Measurements from ENCODE around the gene ANKFN1. TPM values are rescaled to one million over a fixed set of nuclear protein-coding genes. Genes with fewer than 3 reads are reported as not detected.

ANKFN1 gene
- total RNA-seq, 1 donor from 2014 or later: 0.21 TPM

DNA sequence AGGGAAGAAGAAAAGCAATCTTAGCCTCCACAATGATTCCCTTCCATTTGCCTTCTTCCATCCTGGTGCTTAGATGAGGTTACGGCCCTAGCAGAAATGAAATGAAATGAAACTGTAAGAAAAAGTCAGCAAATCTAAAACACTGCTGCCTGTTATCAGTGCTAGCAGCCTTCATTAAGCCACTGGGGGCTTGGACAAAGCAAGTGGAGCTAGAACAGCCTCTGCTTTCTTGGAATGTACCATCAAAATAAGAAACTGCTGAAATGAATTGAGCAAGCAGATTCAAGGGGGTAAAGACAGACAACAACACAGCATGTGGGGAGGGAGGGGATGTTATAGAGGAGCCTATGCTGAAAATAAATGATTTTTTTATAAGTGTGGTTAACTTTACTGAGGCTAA is 5.1 kb downstream of the ANKFN1 start:
- no peak overlapping the region for H3K27ac Mint-ChIP-seq (ENCODE audit: unreplicated experiment)
- no peaks in the 10 kb centered on the region for H3K9me3 Mint-ChIP-seq
- H3K4me1 Mint-ChIP-seq: peaks cover 13% of the 10 kb centered on the region
- no peaks in the 10 kb centered on the region for H3K27me3 Mint-ChIP-seq (ENCODE audit: low read depth)
- no peaks in the 10 kb centered on the region for H3K36me3 Mint-ChIP-seq (ENCODE audit: low read depth)
- no peak for DNase-seq (ENCODE audit: low read depth, low spot score)
- TF ChIP-seq, protein P1, sequence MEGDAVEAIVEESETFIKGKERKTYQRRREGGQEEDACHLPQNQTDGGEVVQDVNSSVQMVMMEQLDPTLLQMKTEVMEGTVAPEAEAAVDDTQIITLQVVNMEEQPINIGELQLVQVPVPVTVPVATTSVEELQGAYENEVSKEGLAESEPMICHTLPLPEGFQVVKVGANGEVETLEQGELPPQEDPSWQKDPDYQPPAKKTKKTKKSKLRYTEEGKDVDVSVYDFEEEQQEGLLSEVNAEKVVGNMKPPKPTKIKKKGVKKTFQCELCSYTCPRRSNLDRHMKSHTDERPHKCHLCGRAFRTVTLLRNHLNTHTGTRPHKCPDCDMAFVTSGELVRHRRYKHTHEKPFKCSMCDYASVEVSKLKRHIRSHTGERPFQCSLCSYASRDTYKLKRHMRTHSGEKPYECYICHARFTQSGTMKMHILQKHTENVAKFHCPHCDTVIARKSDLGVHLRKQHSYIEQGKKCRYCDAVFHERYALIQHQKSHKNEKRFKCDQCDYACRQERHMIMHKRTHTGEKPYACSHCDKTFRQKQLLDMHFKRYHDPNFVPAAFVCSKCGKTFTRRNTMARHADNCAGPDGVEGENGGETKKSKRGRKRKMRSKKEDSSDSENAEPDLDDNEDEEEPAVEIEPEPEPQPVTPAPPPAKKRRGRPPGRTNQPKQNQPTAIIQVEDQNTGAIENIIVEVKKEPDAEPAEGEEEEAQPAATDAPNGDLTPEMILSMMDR (conservative IDR thresholded peaks at IDR 0.05): no peak
- no peak overlapping the region for H3K4me3 Mint-ChIP-seq

DNA sequence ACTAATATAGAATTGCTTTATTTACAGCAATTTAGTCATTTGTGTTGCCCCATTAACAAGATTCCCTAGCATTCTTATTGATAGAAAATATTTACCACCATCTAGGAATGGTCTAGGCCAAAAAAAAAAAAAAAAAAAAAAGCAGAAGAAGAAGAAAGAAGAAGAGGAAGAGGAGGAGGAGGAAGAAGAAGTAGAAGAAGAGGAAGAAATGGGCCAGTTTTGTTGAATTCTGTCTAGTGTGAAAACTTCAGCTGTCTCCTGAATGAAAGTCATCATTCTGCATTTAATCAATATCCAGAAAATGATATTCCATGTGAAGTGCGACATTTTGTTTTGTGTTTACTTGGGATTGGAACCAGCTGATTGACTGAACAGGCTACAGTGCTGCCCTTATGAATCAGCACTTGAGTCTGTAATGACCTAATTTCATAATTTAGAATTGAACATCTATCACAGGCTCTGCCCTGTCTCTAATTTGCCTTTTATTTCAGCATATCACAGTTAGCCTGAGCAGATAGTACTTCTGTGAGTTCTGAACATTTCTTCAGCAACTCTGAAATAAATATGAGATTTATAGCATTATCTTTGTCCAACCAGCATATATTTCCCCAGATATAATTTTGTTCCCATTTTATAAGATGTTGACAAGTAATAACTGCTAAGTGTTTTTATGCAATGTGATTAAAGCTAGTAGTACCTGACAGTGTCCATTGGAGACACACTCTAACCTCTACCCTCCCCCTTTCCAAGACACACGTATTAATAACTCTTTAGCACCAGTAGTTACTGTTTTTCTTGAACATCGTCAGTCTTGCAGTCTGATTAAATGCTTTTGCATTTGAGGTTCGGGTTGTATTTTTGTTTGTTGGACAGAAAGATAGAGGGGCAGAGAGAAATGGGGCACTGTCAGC is 5.9 kb downstream of the ANKFN1 start:
- TF ChIP-seq, protein P1 (conservative IDR thresholded peaks at IDR 0.05): no peak
- no peak overlapping the region for H3K27ac Mint-ChIP-seq (ENCODE audit: unreplicated experiment)
- DNase-seq (ENCODE audit: low read depth, low spot score): no peak
- H3K4me3 Mint-ChIP-seq: no peak overlapping the region
- no peaks in the 10 kb centered on the region for H3K27me3 Mint-ChIP-seq (ENCODE audit: low read depth)
- H3K4me1 Mint-ChIP-seq: peaks cover 6% of the 10 kb centered on the region
- no peaks in the 10 kb centered on the region for H3K36me3 Mint-ChIP-seq (ENCODE audit: low read depth)
- no peaks in the 10 kb centered on the region for H3K9me3 Mint-ChIP-seq

DNA sequence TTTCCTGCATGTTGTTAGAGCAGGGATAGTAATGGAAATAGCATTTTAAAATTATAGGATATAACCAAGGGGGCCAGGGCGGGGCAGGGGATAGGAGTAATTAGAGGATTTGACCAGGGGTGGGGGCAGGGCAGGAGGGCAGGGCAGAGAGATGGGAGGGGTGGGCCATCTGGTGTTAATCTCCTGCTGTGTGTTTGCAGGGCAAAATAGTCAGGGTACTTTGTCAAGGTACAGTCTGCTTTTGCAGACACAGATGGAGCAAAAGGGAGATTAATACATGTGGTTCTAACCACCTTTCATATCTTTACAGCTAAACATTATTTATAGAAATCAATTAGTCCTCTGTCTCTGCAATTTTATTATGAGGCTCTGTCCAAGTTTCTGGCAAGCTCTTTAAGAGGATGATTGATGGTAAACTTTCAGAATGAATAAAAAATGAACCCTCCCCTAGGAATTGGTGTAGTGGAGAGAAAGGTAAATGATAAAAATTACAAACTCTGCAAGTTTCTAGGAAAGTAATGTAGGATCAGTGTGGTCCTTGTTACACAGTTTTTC is 6.6 kb downstream of the ANKFN1 start:
- Mint-ChIP-seq H3K4me1 (peaks cover 6% of the 10 kb centered on the region), H3K9me3 (no peaks in the 10 kb centered on the region), H3K27me3 (ENCODE audit: low read depth) (no peaks in the 10 kb centered on the region), H3K27ac (ENCODE audit: unreplicated experiment) (no peak overlapping the region), H3K4me3 (no peak overlapping the region), H3K36me3 (ENCODE audit: low read depth) (no peaks in the 10 kb centered on the region)
- TF ChIP-seq, protein P1 (conservative IDR thresholded peaks at IDR 0.05): no peak
- no peak for DNase-seq (ENCODE audit: low read depth, low spot score)

DNA sequence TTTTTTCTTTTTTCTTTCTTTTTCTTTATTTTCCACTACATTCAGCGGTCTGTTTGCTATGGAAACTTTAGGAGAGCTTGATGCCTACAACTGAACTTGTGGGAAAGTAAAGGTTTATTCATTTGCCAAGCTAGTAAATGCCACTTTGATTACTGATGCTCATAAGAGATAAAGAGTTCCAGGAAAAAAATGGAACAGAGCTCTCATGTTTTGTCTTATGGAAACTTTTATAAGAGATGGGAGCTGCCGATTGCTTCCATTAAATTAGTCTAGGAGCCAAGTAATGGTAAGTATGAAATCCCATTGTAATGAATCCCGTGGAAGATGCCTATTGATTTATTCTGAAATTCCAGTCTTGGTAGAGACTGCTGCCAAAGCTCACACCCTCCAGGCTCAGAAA is 7.1 kb downstream of the ANKFN1 start:
- Mint-ChIP-seq H3K36me3 (ENCODE audit: low read depth) (no peaks in the 10 kb centered on the region), H3K27me3 (ENCODE audit: low read depth) (no peaks in the 10 kb centered on the region), H3K4me3 (no peak overlapping the region), H3K9me3 (no peaks in the 10 kb centered on the region), H3K27ac (ENCODE audit: unreplicated experiment) (no peak overlapping the region), H3K4me1 (peaks cover 6% of the 10 kb centered on the region)
- TF ChIP-seq, protein P1 (conservative IDR thresholded peaks at IDR 0.05): no peak
- DNase-seq (ENCODE audit: low read depth, low spot score): no peak

DNA sequence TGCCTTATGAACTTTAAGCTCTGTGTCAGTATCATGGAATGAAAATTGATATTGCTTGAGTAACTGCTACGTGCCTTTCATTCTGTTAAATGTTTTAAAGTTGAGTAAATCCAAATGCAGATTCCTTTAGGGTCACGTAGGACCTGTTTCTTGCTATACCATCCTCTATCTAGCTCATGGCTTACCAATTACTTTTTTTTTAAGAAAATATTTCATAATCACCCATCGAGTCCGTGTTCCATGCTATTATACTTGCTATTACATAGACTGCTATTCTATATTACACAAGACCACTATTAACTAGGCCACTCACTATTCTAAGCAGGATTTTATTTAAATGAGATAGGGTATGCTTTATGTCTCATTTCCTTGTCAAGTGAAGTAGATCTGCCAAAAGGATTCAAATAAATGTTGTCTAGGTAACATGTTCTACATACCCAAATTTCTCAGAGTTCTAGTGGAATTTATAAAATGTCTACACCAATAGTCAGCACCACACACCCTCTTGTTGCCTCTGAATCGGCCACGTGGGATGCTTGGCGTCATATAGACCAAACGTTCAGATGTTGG is 11.9 kb downstream of the ANKFN1 start:
- no peaks in the 10 kb centered on the region for H3K4me1 Mint-ChIP-seq
- H3K9me3 Mint-ChIP-seq: no peaks in the 10 kb centered on the region
- H3K36me3 Mint-ChIP-seq (ENCODE audit: low read depth): no peaks in the 10 kb centered on the region
- H3K27ac Mint-ChIP-seq (ENCODE audit: unreplicated experiment): no peak overlapping the region
- H3K4me3 Mint-ChIP-seq: no peak overlapping the region
- TF ChIP-seq, protein P1 (conservative IDR thresholded peaks at IDR 0.05): no peak
- no peaks in the 10 kb centered on the region for H3K27me3 Mint-ChIP-seq (ENCODE audit: low read depth)
- DNase-seq (ENCODE audit: low read depth, low spot score): no peak

Data from neural crest cell (in vitro differentiated cells).